ENCODE measurements around the gene LENG1. TPM values are rescaled to one million over a fixed set of nuclear protein-coding genes. Genes with fewer than 3 reads are reported as not detected.

LENG1 gene
- total and polyA plus RNA-seq, 9 of the 15 experiments (the other 6 are each of a cell fraction or from before 2014, with no cell fraction given), result 0.30 to 10.5 (median 4.7) TPM

DNA sequence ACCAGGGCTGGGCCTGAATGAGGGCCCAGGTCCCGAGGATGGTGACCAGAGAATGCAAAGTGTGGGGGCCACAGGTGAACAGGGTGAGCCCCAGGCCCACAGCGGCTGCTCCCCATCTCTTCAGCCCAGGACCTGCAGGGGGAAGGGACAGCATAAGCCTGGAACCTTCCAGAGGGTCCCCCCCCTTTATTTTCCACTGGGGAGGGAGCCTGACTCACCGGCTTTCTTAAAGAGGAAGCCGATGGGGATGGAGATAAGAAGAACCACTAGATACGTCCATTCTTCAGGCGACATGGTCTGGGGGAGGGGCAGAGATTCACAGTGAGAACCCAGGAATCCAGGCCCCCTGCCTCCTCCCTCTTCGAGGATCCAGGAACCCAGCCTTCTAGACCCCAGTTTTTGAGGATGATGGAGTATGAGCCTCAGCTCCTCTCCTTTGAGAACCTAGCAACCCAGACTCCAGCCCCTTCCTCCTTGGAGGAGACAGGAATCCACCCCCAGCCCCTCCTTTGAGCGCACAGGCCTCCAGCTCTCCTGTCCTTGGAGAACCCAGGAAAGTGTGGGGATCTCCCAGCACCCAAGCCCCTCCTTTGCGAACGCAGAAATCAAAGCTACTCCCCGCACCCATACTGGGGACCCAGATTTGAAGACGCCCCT lies 28.8 kb upstream of the LENG1 start (continued):
- no peak for TF ChIP-seq ID3 (CRISPR knock-in tag; IDR thresholded peaks at IDR 0.05)
- TF ChIP-seq ID3 (tag; IDR thresholded peaks at IDR 0.05), result no peak
- peak in 1 of 2 experiments; percentile 69; a peak in 1 of 4 replicates for TF ChIP-seq HDAC1 (IDR thresholded peaks at IDR 0.05)
- no peak for TF ChIP-seq POLR3A (IDR thresholded peaks at IDR 0.05; ENCODE audit: borderline replicate concordance, extremely low read depth, insufficient read depth, insufficient read length)
- TF ChIP-seq ZKSCAN3 (CRISPR knock-in tag; IDR thresholded peaks at IDR 0.05), result no peak
- TF ChIP-seq TEAD1 (CRISPR knock-in tag; IDR thresholded peaks at IDR 0.05), result no peak
- TF ChIP-seq ZNF75A (CRISPR knock-in tag; IDR thresholded peaks at IDR 0.05), result no peak

DNA sequence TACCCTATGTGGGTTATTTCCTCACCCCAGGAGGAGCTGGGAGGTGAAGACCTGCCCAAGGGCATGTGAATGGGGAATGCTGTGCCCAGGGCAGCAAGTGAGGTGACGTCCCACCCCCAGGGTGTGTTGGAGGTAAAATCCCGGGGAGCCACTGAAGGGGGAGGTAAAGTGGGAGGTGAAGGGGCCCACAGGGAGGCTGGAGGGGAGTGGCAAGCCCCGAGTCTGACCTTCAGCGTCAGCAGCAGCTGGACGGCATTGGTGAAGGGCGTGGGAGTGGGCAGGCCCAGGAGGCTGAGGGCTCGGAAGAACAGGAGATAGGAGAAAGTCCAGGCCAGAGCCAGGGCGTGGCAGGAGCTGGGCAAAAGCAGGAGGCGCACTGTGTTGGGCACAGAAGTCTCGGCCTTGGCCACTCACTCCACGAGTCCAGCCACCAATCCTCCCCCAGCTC lies 27.4 kb upstream of the LENG1 start:
- Histone ChIP-seq H3K27me3 (ENCODE audit: control insufficient read depth in 2 of 2, insufficient read depth in 2 of 2, low read length in 2 of 2) (no peaks in the 10 kb centered on the region), H3K79me2 (ENCODE audit: control insufficient read depth, insufficient read depth, low read length) (peaks cover 46% of the 10 kb centered on the region), H3K9me3 (replicated peaks; ENCODE audit: control insufficient read depth, insufficient read depth, low read depth, low read length) (no peaks in the 10 kb centered on the region), H3K27ac (ENCODE audit: extremely low read depth, low read depth, low read length) (peak overlapping the region; percentile 100), H3K9me1 (ENCODE audit: control insufficient read depth, insufficient read depth, low read length) (peaks cover 5% of the 10 kb centered on the region), H2AFZ (ENCODE audit: low read depth, low read length) (no peak overlapping the region), H3K4me2 (ENCODE audit: insufficient read depth, low read length) (peak overlapping the region; percentile 67), H4K20me1 (replicated peaks; ENCODE audit: control insufficient read depth, insufficient read depth, low read length) (no peaks in the 10 kb centered on the region), H3K4me1 (replicated peaks in 1 of 2; ENCODE audit: control insufficient read depth in 2 of 2, insufficient read depth in 2 of 2, low read length in 2 of 2) (peaks cover 24 to 48% of the 10 kb centered on the region in 2 experiments), H3K36me3 (ENCODE audit: control insufficient read depth, insufficient read depth, low read length) (peaks cover 45% of the 10 kb centered on the region), H3K4me3 (0 out of 2 replicates have a peak overlapping the region, but pooled peaks have one; percentile 17), H3K9ac (ENCODE audit: insufficient read depth in 1 of 2, low read depth in 2 of 2, low read length in 2 of 2) (peak overlapping the region; percentile 84 to 99)
- ATAC-seq (no peak), DNase-seq (ENCODE audit: extremely low read depth in 1 of 4, low spot score in 3 of 4) (peak in 3 of 4 experiments; percentile 39 to 47 (median 44)), FAIRE-seq (no peak)
- intact Hi-C loops (cut with micrococcal nuclease) (loop anchor here (5.0 kb wide), 1 partner anchor 45 kb away; no protein-coding TSS in a partner anchor), in situ Hi-C loops (cut with MboI) (no loop called here)
- 60% methylated on average over 11 of the region's 11 CpGs for WGBS (ENCODE audit: insufficient coverage, low coverage, missing lambda C conversion rate)
- no TSS peak for BruUV-seq (replicated peaks)
- ChIA-PET POLR2A (interaction anchor here (0.8 to 2.0 kb wide), 2 partner anchors 14 to 23 kb away, joined by 3 to 8 read pairs; partner anchors contain the start of gene RPS9), CTCF (ENCODE audit: low intra/inter-chr PET ratio) (no interaction called here)
- TF ChIP-seq POLR2G (IDR thresholded peaks at IDR 0.05; ENCODE audit: low read depth, low read length) (0 out of 2 replicates have a peak, but pooled peaks have one; percentile 30), RBFOX2 (IDR thresholded peaks at IDR 0.05; ENCODE audit: low read depth, low read length) (peak; percentile 33; the same call in 1 of the 2 replicates), FOXJ2 (tag; IDR thresholded peaks at IDR 0.05) (no peak), ZNF778 (CRISPR knock-in tag; IDR thresholded peaks at IDR 0.05) (no peak), KDM5B (IDR thresholded peaks at IDR 0.05; ENCODE audit: insufficient replicate concordance, low read depth, low read length) (peak; percentile 1), HCFC1 (IDR thresholded peaks at IDR 0.05; ENCODE audit: low read depth, low read length) (no peak)
- TF ChIP-seq, protein P1, sequence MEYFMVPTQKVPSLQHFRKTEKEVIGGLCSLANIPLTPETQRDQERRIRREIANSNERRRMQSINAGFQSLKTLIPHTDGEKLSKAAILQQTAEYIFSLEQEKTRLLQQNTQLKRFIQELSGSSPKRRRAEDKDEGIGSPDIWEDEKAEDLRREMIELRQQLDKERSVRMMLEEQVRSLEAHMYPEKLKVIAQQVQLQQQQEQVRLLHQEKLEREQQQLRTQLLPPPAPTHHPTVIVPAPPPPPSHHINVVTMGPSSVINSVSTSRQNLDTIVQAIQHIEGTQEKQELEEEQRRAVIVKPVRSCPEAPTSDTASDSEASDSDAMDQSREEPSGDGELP (CRISPR knock-in tag; IDR thresholded peaks at IDR 0.05; ENCODE audit: borderline replicate concordance), result peak; percentile 53; the same call in 1 of the 2 replicates

Data from K562 (cell line).